GM19397 (cell line): Measurements from ENCODE around the gene ACTG2.
"Not testable (repeated sequence)": the region's sequence is repeated elsewhere in the genome, so short reads cannot be mapped to it uniquely, and the experiment has no call there.

ENCODE experiments used
- ATAC-seq: cut with Tn5 transposase; IDR thresholded peaks from one replicate; pipeline ENCODE4 v1.9.1; 2021; ENCODE audit warnings: mild to moderate bottlenecking, moderate library complexity; ENCODE audit not compliant: unreplicated experiment

Gene ACTG2

DNA sequence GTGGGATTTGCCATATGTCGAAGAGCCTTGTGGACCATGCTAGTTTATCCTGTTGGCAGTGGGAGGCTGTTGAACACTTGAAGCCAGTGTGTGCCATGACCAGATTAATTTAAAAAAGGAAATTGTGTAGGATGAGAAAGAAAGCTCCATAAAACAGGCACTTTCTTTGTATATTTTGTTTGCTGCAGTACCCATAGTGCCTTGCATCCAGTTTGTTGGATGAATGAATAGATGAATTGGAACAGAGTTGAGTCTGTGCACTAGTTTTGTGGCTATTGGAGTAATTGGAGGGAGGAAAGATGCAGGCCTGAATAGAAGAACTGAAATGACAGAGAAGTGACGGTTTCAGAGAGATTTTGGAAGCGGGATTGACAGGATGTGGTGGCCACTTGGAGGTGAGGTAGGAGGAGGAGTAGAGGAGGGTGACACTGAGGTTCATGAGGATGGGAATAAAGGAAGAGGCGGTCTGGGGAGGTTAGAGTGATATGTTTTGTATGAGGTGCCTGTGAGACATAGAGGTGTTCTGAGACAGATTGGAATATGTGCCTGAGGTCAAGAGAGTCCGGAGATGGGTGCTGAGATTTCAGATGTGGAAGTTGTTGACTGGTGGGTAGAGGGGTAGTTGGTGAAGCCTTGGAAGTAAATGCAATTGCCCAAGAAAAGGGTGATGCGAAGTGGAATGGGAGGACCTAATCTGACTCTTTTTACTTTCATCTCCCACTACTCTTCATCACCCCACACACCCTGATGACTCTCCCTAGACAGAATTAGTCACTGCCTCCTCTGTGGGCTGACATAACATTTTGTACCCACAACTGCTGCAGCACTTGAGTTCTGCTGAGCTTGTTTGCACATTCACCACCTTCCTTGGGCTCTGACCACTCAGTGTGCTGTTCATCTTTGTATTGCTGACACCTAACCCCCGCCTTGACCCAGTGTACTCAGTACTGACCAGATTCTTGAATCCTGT, 39.0 kb downstream of the ACTG2 start:
- ATAC-seq, result no peak

DNA sequence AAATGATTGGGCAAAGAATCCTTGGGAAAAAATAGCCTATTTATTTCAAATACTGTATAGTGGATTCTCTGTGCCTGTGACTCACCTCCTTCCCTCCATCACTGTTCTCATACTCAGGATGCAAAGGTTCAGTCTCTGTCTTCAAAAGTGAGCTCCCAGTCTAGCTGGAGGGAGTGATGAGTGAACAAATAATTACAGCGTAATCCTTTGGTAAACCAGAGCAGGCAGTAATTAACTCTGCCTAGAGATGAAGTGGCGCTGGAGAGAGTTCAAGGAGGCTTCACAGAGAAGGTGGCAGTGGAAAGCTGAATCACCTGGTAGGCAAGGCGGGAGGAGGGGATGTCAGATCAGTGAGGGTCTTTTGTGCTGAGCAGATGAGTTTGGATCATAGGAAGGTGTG, 40.4 kb downstream of the ACTG2 start:
- no peak for ATAC-seq

DNA sequence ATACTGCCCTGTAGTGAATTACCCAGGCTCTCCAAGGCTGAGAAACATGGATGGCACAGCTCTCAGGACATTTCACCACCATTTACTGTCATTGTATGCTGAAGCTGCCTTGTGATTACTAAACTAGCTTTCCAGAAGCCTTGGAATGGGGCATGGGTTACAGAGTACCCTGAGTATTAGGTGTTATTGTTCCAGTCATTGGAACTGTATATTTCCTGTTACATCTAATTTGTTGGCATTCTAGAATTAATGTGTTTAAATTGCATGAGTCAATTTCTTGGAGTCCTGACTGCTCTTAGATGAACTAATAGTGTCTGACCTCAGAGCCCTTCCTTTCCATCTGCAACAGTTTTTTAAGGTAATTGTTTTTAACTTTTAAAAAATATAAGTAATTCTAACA, 42.8 kb downstream of the ACTG2 start:
- no peak for ATAC-seq

DNA sequence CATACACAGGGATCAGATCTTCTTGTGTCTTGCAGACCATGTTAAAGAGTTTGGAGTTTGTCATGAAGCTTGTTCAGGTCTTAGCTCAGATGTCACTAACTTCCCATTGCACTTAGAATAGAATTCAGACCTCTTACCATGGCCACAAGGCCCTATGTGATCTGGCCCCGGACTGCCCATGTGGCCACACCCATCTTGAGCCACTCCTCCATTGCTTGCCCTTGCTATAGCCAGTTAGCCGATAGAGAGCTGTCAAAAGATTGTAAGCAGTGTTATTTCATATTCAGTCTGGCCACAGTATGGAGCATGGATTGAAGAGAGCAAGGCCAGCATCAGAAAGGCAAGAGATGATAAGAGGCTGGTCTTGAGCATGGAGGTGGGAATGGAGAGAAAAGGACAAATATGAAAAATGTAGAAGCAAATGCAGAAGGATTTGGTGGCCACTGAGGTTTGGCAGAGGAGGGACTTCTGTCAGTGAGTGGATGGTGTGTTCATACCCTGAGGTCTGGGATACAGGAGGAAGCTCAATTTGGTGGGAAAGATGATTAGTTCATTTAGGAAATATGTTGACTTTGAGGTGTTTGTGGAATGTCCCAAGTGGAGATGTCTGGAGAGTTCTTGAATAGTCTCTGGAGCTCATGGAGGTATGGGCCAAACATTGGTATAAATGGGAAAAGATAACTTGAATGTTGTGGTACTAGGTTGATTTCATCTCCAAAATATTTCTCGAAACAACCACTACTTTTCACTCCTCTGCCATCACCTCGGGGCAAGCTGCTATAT, 44.5 kb downstream of the ACTG2 start:
- ATAC-seq, result no peak

DNA sequence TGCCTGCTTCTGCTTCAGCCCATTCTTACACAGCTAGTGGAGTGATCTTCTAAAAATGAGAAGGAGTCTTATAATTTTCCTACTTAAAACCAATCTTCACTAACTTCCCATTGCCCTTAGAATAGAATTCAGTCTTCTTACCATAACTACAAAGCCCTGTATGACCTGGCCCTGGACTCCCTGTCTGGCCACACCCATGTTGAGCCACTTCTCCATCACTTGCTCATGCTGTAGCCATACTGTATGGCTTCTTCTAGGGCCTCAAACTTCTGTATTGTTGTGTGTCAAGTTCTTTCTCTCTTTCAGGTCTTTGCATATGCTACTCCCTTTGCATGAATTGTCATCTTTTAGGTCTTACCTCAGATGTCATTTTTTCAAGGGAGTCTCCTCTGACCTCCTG, 45.1 kb downstream of the ACTG2 start:
- no peak for ATAC-seq

DNA sequence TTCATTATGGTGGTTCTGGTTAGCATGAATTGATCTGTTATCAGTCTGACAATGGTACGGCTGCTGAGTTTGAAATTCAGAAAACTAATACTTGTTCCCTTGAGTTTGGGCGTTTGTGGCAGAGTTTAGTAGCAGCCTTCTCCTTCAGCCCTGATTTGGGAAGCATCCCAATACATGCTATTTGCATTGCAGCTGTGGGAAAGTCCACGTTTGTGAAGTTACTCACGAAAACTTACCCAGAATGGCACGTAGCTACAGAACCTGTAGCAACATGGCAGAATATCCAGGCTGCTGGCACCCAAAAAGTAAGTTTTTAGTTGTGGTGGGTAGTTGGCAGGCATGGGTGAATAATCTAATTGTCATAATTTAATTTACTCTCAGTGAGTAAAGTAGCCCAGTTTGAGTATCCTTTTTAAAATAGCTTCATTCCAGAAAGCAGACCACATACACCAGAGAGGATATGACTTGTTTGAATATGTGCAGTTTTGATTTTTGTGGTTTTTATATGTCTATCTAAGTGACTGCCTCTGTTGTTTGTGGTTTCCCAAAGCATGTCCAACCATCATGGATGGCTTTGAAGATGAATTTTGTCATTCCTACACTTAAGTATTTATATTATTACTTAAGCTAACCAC, 46.0 kb downstream of the ACTG2 start:
- no peak for ATAC-seq

DNA sequence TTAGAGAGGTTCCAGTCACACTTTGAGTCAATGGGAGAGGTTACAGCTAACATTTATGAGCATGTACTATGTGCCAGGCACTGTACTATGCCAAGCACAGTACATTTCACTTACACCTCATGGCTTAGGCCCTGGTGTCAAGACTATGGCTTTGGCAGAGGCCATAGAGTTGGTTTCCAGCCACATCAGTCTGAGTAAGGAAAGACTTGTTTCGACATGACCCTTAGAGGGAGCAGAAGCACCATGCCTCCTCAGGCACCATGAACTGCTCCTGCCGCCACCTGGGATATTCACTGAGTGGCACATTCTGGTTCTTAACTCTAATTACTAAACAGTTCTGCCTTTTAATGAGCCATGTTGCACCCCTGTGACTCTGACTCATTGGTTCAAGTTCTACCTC, 46.6 kb downstream of the ACTG2 start:
- ATAC-seq, result no peak

DNA sequence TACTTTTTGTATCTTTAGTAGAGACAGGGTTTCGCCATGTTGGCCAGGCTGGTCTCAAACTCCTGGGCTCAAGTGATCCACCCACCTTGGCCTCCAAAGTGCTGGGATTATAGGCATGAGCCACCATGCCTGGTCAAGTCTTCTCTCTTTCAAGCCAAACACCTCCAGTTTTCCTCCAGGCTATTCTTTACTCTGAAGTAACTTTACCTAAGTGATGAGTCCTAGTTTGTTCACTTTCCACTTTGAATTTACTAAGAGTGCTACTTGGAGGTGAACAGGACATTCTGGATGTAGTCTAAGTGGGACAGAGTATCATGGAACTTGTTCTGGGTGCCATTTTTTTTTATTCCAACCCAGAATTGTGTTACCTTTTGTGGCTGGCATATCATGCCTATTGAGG, 47.3 kb downstream of the ACTG2 start:
- not testable (repeated sequence) for ATAC-seq

DNA sequence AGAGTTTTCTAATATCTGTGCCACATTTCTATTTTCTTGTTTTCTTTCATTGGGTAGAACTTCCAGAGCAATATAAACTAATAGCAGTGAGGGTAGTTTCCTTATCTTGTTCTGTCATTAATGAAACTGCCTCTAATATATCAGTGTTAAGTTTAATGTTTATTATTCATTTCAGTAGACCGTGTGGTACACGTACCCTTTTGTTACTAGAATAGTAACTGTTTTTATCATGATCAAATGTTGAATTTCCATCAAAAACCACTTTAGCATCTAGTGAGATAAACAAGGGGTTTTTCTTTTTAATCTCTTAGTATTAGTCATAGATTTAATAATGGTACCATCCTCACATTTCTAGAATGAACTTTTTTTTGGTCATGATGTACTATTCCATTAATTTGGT, 49.9 kb downstream of the ACTG2 start:
- ATAC-seq, result no peak

DNA sequence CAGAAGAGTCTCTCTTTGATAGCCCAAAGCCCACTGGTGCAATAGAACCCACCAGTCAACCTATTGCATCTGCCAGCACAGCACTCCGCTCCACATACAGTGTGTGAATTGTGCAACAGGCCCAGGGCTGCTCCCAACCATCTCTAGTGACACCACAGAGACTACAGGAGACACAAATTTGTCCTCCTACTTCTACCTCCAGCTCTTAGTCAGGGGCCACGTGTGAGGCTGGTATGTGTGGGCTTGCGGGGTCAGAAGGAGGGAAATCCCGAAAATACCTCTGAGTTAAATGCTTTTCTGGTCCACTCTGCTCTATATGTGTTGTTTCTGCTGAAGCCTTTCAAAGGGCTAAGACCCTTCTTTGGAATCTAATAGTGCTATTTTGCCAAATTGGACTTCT, 51.9 kb downstream of the ACTG2 start:
- ATAC-seq, result no peak

DNA sequence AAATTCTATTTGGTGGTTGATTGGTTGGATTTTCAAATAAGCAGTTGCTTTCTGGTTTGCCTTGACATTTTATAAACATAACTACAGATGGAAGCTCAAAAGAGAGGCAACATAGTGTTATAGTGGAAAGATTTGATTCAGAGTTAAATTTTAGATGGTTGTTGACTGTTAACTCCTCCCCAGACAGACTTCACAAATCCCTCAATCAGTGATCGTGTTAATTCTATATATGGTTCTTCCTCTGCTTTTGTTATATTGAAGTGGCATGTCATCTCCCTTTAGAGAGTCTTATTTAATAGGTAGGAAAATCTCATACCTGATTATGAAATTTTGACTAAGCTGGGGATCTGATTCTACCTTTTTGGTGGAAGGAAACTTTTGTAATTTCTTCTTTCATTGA, 53.4 kb downstream of the ACTG2 start:
- no peak for ATAC-seq

DNA sequence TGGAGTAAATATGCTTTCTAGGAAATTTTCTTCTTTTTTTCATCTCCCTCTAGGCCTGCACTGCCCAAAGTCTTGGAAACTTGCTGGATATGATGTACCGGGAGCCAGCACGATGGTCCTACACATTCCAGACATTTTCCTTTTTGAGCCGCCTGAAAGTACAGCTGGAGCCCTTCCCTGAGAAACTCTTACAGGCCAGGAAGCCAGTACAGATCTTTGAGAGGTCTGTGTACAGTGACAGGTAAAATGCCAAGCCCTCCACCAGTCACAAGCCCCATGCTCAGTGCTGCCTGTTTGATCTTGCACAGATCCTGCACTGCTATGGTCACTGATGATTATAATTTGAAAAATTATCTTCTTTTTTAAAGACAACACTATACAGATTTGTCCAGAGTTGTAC, 53.9 kb downstream of the ACTG2 start:
- no peak for ATAC-seq

DNA sequence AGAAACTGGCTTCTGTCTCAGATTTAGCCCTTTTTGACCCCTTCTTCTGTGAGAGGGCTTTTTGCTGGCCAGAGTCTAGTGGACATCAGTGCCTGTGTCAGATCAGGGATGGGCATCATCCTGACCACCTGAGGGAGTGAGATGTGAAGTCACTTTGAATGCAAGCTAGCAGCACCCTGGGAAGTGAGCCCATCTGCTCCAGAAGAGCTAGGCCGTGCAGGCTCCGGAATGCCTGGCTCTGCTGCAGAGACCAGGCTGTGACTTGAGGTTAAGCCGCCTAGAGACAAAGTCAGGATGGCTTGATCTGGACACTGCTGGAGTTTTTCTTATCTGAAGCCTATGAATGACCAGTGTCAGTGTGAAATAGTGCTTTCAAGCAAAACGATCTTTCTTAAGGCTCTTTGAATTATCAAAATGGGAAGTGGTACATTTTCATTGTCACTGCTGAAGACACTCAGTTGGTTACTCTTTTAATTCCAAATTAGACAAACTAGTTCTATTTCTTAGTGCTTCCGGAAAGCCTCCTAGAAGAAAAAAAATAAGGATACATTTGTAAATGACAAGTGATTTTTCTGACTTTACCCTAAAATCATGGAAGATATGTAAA, 54.7 kb downstream of the ACTG2 start:
- ATAC-seq, result no peak

DNA sequence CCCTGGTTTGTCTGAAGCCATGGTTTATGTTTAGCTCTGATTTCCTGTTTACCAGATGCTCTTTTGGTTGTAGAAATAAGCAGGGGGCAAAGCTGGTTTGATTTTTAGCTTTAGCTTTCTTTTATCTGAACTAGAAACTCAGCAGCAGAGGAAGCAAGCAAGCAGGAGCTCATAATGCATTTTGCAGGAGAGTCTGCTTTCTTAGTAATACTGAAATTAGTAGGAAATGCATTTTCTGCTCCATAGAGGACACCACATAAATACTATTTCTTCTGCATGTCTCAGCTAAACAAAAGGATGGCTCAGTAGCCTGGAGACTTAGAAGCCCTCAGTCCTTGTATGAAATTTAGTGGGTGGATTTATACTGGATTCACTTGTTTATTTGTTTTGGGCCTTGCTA, 57.0 kb downstream of the ACTG2 start:
- no peak for ATAC-seq

DNA sequence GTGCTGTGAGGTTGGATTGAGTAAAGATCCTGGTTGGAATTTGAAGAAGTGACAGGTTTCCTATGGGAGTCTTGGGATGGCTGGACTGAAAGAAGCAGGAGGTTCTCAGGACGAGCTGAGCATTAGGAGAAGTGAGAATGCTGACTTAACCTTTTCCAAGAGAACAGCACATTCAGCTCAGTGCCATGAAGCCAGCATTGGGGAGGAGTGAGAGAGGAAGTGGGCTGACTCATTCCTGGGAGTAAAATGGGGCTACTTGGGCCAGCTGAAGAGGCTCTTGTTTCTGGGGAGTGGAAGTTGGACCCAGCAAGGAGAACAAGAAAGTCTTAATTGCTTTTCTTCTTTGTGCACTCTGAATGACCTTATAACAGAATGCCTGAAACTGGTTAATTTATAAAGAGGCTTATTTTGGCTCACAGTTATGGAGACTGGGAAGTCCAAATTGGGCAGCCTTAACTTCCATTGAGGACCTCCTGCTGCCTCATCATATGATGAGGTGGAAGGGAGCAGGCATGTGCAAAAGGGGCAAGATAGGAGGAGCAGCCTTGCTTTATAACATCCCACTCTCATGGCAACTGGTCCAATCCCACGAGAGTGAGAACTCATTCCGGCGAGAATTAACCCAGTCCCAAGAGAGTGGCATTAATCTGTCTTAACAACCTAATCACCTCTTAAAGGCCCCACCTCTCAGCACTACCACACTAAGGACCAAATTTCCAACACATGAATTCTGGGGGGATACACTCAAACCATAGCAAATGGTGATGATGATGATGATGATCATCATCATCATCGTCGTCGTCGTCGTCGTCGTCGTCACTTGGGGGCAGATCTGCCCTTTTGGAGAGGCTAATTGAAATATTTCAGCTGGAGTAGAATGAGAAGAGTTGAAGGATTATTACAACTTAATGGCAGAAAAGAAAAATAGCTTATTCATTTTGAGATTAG, 60.0 kb downstream of the ACTG2 start:
- ATAC-seq, result no peak

DNA sequence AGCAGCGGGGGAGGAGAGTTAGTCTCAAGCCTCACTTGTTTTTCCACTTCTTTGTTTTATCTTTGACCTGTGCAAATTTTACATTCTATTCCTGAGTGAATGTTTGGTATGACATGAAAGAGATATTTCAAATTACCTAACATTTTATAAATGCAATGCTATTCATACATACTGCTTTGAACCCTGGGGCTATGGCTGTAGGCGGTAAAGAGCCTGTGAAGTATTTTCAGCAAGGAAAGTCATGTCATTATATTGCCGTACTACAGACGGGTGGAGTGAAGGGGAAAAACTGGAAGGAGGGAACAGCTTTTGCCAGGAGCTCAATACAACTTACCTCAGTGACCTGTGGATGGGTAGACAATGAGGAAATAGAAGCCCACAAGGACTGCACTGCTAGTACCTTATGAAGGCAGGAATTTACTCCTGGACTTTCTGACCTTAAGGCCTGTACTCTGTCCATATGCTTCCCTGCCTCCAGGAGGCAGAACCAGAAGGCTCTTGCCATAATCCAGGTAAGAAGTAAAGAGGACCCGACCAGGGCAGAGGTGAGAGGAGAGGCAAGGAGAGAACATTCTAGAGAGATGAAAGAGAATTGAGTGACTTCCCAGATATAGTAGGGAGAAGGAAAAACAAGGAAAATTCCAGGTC, 63.5 kb downstream of the ACTG2 start:
- ATAC-seq, result no peak

DNA sequence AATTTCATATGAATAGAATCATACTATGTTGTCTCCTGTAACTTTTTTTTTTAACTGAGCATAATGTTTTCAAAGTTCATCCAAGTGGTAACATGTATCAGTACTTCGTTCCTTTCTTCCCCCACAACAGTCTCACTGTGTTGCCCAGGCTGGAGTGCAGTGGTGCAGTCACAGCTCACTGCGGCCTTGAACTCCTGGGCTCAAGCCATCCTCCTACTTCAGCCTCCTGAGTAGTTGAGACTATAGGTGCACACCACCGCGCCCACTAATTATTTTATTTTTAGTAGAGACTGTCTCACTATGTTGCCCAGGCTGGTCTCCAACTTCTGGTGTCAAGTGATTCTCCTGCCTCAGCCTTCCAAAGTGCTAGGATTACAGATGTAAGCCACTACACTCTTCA, 68.5 kb downstream of the ACTG2 start:
- no peak for ATAC-seq

DNA sequence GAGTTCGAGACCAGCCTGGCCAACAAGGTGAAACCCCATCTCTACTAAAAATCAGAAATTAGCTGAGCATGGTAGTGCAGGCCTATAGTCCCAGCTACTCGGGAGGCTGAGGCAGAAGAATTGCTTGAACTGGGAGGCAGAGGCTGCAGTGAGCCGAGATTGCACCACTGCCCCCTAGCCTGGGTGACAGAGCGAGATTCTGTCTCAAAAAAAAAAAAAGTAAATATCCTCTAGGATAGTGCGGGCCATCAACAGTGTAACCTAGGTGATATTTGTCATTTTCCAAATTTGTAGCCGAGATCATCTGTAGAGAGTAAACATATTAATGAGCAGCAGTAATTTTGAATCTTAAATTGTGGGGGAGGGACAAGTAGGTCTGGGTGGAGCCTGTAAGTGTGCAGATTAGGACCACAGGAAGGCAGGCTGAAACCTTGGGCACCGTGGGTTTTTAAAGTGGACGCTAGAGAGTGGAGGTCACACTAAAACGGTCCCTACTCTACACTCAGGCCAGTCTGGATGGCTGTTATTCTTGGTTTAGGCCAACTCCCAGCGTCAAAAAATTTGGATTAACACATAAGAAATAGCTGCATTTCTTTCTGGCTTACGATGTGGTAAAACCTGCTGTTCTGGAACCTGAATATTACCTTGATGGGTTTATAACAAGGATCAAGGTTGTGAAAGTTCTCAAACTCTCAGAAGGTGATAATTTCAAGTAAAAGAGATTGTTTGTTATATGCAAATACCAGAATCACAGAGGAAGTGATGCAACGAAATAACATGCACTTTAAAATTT, 69.2 kb downstream of the ACTG2 start:
- no peak for ATAC-seq

DNA sequence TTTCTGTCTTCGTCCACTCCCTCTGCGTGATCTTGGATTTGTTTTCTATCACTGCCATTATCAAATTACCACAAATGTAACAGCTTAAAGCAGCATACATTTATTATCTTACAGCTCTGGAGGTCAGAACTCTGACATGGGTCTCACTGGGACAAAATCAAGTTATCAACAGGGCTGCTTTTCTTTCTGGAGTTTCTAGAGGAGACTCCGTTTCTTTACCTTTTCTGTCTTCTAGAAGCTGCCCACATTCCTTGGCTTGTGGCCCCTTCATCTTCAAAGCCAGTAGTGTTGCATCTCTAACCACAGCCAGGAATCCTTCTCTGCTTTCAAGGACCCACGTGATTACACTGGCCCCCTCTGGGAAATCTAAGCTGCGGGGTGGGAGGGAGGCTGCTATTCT, 70.0 kb downstream of the ACTG2 start:
- no peak for ATAC-seq
